ENCODE results near the gene DAB2IP.
A peak's percentile ranks its signal among the peaks of the same experiment; 100 is the strongest.

The DAB2IP gene

GRCh38 chr9:121731919-121732318 lies 80.5 kb downstream of the DAB2IP start:
- 0 out of 2 replicates have a peak, but pooled peaks cover 6% of the 10 kb centered on the region for H3K4me1 ChIP-seq (ENCODE audit: insufficient read depth, low read length)
- ATAC-seq (ENCODE audit: insufficient read depth, low read depth): no peak
- H3K4me2 ChIP-seq (ENCODE audit: insufficient read depth, low read length): no peak overlapping the region
- H2AFZ ChIP-seq (ENCODE audit: low read depth, low read length): no peak overlapping the region
- H3K9ac ChIP-seq (ENCODE audit: low read depth, low read length): no peak overlapping the region
- no peak overlapping the region for H3K27ac ChIP-seq (ENCODE audit: low read length)
- no peaks in the 10 kb centered on the region for H3K9me3 ChIP-seq (ENCODE audit: insufficient read depth, low read length, severe bottlenecking)
- no peak for DNase-seq
- H3K27me3 ChIP-seq (ENCODE audit: insufficient read depth, low read length, poor library complexity): peaks cover 22% of the 10 kb centered on the region
- peaks cover 10% of the 10 kb centered on the region; the same call in 1 of the 2 replicates for H4K20me1 ChIP-seq (ENCODE audit: insufficient read depth, low read length)
- H3K4me3 ChIP-seq (ENCODE audit: low read depth in 1 of 2, low read length in 2 of 2): no peak overlapping the region
- H3K79me2 ChIP-seq (ENCODE audit: insufficient read depth, low read length): no peaks in the 10 kb centered on the region
- no peaks in the 10 kb centered on the region for H3K36me3 ChIP-seq (ENCODE audit: insufficient read depth, low read length)
- TF ChIP-seq CTCF (IDR thresholded peaks at IDR 0.05; ENCODE audit: borderline replicate concordance, extremely low read depth, low read length, poor library complexity, severe bottlenecking) (no peak), EZH2 (IDR thresholded peaks at IDR 0.05; ENCODE audit: borderline replicate concordance, low read depth, low read length, severe bottlenecking) (no peak)

- no peaks in the 10 kb centered on the region for H3K9me3 ChIP-seq (ENCODE audit: insufficient read depth, low read length, severe bottlenecking)
- no peak for DNase-seq
- no peak overlapping the region; the same call in 1 of the 2 replicates for H3K27ac ChIP-seq (ENCODE audit: low read length)
- TF ChIP-seq EZH2 (IDR thresholded peaks at IDR 0.05; ENCODE audit: borderline replicate concordance, low read depth, low read length, severe bottlenecking) (no peak), CTCF (IDR thresholded peaks at IDR 0.05; ENCODE audit: borderline replicate concordance, extremely low read depth, low read length, poor library complexity, severe bottlenecking) (no peak)
- H3K27me3 ChIP-seq (ENCODE audit: insufficient read depth, low read length, poor library complexity): peaks cover 22% of the 10 kb centered on the region
- no peaks in the 10 kb centered on the region for H3K36me3 ChIP-seq (ENCODE audit: insufficient read depth, low read length)
- H2AFZ ChIP-seq (ENCODE audit: low read depth, low read length): no peak overlapping the region
- no peak for ATAC-seq (ENCODE audit: insufficient read depth, low read depth)
- H4K20me1 ChIP-seq (ENCODE audit: insufficient read depth, low read length): peaks cover 10% of the 10 kb centered on the region; the same call in 1 of the 2 replicates
- no peak overlapping the region for H3K4me3 ChIP-seq (ENCODE audit: low read depth in 1 of 2, low read length in 2 of 2)
- 0 out of 2 replicates have a peak, but pooled peaks cover 6% of the 10 kb centered on the region for H3K4me1 ChIP-seq (ENCODE audit: insufficient read depth, low read length)
- H3K79me2 ChIP-seq (ENCODE audit: insufficient read depth, low read length): no peaks in the 10 kb centered on the region
- no peak overlapping the region for H3K9ac ChIP-seq (ENCODE audit: low read depth, low read length)
- H3K4me2 ChIP-seq (ENCODE audit: insufficient read depth, low read length): no peak overlapping the region
Measured at GRCh38 chr9:121732389-121732788, 81.0 kb downstream of the DAB2IP start.

- no peak for TF ChIP-seq CTCF (IDR thresholded peaks at IDR 0.05; ENCODE audit: borderline replicate concordance, extremely low read depth, low read length, poor library complexity, severe bottlenecking)
- no peak for TF ChIP-seq EZH2 (IDR thresholded peaks at IDR 0.05; ENCODE audit: borderline replicate concordance, low read depth, low read length, severe bottlenecking)
- H3K4me3 ChIP-seq (ENCODE audit: low read depth in 1 of 2, low read length in 2 of 2): no peak overlapping the region
- H4K20me1 ChIP-seq (ENCODE audit: insufficient read depth, low read length): peaks cover 10% of the 10 kb centered on the region; the same call in 1 of the 2 replicates
- no peak overlapping the region; the same call in 1 of the 2 replicates for H3K27ac ChIP-seq (ENCODE audit: low read length)
- H3K9me3 ChIP-seq (ENCODE audit: insufficient read depth, low read length, severe bottlenecking): no peaks in the 10 kb centered on the region
- no peak overlapping the region for H3K4me2 ChIP-seq (ENCODE audit: insufficient read depth, low read length)
- peaks cover 22% of the 10 kb centered on the region for H3K27me3 ChIP-seq (ENCODE audit: insufficient read depth, low read length, poor library complexity)
- no peak overlapping the region for H3K9ac ChIP-seq (ENCODE audit: low read depth, low read length)
- 0 out of 2 replicates have a peak, but pooled peaks cover 8% of the 10 kb centered on the region for H3K4me1 ChIP-seq (ENCODE audit: insufficient read depth, low read length)
- no peaks in the 10 kb centered on the region for H3K36me3 ChIP-seq (ENCODE audit: insufficient read depth, low read length)
- ATAC-seq (ENCODE audit: insufficient read depth, low read depth): 0 out of 3 replicates have a peak, but pooled peaks have one; percentile 29
- no peaks in the 10 kb centered on the region for H3K79me2 ChIP-seq (ENCODE audit: insufficient read depth, low read length)
- no peak for DNase-seq
- H2AFZ ChIP-seq (ENCODE audit: low read depth, low read length): no peak overlapping the region
Measured at GRCh38 chr9:121732886-121733285, 81.5 kb downstream of the DAB2IP start.

Measured in DND-41 (cell line).